Activated naive CD8-positive, alpha-beta T cell treated with anti-CD3 and anti-CD28 coated beads, Interleukin-2, amount 10 ng/mL, durations not matched to agents 7 days and 5 days (primary cell): ENCODE data around the gene DFFB. TPM values are rescaled to one million over a fixed set of nuclear protein-coding genes. Genes with fewer than 3 reads are reported as not detected.
A peak's percentile ranks its signal among the peaks of the same experiment; 100 is the strongest.

Experiments used
- ATAC-seq: fragments of 150-1000 bp; cut with Tn5 transposase; one replicate; pipeline ENCODE4 v1.10.0; 2021; ENCODE audit warnings: low read depth, moderate library complexity
- POLR2A ChIA-PET: fragments of 350-600 bp; sonication (Branson Sonifier 250); formaldehyde crosslinking; loops from one replicate; lab custom pipeline; 2021; ENCODE audit warnings: antibody characterized with exemption; lab: Charles Lee
- DNase-seq: peaks from one replicate; pipeline ENCODE4 v3.0.0; 2021
- H3K27ac Mint-ChIP-seq: one replicate; pipeline ENCODE4 v1.8.0; 2022; ENCODE audit warnings: mild to moderate bottlenecking, mixed read lengths
- H3K27me3 Mint-ChIP-seq: one replicate; pipeline ENCODE4 v1.8.0; 2022; ENCODE audit warnings: mild to moderate bottlenecking, moderate library complexity, mixed read lengths
- H3K36me3 Mint-ChIP-seq: one replicate; pipeline ENCODE4 v1.8.0; 2021; ENCODE audit warnings: mild to moderate bottlenecking, mixed read lengths
- H3K4me1 Mint-ChIP-seq: one replicate; pipeline ENCODE4 v1.8.0; 2021; ENCODE audit warnings: mixed read lengths
- H3K4me3 Mint-ChIP-seq: one replicate; pipeline ENCODE4 v1.8.0; 2022; ENCODE audit warnings: mild to moderate bottlenecking, moderate library complexity, mixed read lengths
- H3K9me3 Mint-ChIP-seq: one replicate; pipeline ENCODE4 v1.8.0; 2021; ENCODE audit warnings: mixed read lengths
- total RNA-seq, 2 experiments: library from RNA; stranded (reverse); gene quantifications; one replicate each; pipeline ENCODE4 v1.2.3, GENCODE V29; 2021

Gene DFFB
- total RNA-seq, 2 experiments from 2014 or later: 14.3 to 15.8 TPM

DNA sequence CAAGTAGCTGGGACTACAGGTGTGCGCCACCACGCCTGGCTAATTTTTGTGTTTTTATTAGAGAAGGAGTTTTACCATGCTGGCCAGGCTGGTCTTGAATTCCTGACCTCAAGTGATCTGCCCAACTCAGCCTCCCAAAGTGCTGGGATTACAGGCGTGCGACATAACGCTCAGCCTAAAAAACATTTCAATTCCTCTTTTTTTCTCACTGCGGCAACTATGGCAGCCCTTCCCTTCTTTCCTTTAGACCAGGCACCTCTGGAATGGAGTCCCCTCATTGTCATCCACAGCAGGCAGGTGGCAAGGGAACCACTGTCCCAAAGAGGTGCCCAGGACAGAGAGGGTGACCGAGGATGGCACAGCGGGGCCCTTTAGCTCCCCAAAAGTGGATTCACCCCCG lies 14.4 kb upstream of the DFFB start:
- H3K4me1 Mint-ChIP-seq: no peaks in the 10 kb centered on the region
- no peak overlapping the region for H3K4me3 Mint-ChIP-seq
- no peak overlapping the region for H3K27ac Mint-ChIP-seq
- H3K9me3 Mint-ChIP-seq: no peaks in the 10 kb centered on the region
- ATAC-seq (no peak), DNase-seq (no peak)
- no peaks in the 10 kb centered on the region for H3K27me3 Mint-ChIP-seq
- peaks cover 38% of the 10 kb centered on the region for H3K36me3 Mint-ChIP-seq
- POLR2A ChIA-PET: no interaction called here

DNA sequence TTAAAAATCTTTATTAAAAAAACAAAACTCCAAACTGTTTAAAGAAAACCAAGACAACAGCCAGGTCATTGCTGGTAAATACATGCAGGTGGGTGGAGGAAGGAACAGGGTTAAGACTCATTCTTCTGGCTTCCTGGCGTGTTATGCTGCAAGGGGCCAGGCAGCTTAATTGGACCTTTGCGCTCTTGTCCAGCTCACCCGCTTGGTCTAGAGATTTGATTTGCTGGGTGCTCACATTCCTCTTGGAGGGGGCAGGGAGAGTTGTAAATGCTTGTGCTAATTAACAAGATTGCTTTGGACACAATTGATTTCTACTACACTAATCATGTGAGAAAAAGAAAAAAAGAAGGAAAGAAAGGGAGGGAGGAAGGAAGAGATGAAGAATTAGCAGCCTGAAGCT lies 10.7 kb upstream of the DFFB start:
- ATAC-seq (no peak), DNase-seq (no peak)
- Mint-ChIP-seq H3K27me3 (no peaks in the 10 kb centered on the region), H3K27ac (no peak overlapping the region), H3K36me3 (peaks cover 22% of the 10 kb centered on the region), H3K4me3 (no peak overlapping the region), H3K4me1 (no peaks in the 10 kb centered on the region), H3K9me3 (no peaks in the 10 kb centered on the region)
- POLR2A ChIA-PET: no interaction called here

DNA sequence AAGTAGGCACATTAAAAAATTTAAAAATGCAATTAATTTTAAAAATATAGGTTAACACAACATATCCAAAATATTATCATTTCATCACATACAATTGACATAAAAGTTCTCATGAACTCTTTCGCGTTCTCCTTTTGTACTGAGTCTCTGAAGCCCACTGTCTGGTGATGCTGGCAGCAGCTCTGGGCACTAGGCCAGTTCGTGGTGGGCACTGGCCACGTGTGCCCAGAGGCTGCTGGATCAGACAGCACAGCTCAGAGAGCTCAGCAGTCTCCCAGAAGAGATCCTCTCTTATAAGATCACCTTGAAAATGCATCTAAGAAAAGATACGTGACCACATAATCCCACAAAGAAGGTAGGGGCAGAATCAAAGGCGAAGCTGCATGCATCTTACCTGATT lies 10.2 kb upstream of the DFFB start:
- Mint-ChIP-seq H3K27ac (peak overlapping the region; percentile 42), H3K4me3 (no peak overlapping the region), H3K27me3 (no peaks in the 10 kb centered on the region), H3K4me1 (no peaks in the 10 kb centered on the region), H3K9me3 (no peaks in the 10 kb centered on the region), H3K36me3 (peaks cover 19% of the 10 kb centered on the region)
- DNase-seq (no peak), ATAC-seq (no peak)
- POLR2A ChIA-PET: no interaction called here

DNA sequence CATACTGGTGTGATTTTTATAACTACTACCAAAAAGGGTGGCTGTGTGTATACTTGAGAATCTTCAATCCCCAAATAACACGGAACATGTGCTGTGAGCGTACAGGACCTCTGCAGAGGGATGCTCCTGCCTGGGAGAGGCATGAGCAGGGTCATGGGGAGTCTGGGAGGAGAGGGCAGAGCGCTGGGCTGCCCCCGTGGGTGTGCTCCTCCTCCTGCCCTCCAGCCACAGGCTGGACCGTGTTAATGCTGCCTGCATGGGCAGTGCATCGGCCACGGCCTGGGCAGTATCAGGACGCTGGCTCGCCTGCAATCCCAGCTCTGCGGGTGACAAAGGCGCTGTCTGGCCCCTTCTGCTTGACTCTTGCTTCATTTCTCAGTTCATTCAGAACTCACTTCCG lies 6.4 kb upstream of the DFFB start:
- H3K27ac Mint-ChIP-seq: no peak overlapping the region
- ATAC-seq: no peak
- no peaks in the 10 kb centered on the region for H3K27me3 Mint-ChIP-seq
- H3K4me1 Mint-ChIP-seq: peaks cover 8% of the 10 kb centered on the region
- no peak overlapping the region for H3K4me3 Mint-ChIP-seq
- H3K36me3 Mint-ChIP-seq: peaks cover 4% of the 10 kb centered on the region
- H3K9me3 Mint-ChIP-seq: no peaks in the 10 kb centered on the region
- no peak for DNase-seq
- POLR2A ChIA-PET: no interaction called here

DNA sequence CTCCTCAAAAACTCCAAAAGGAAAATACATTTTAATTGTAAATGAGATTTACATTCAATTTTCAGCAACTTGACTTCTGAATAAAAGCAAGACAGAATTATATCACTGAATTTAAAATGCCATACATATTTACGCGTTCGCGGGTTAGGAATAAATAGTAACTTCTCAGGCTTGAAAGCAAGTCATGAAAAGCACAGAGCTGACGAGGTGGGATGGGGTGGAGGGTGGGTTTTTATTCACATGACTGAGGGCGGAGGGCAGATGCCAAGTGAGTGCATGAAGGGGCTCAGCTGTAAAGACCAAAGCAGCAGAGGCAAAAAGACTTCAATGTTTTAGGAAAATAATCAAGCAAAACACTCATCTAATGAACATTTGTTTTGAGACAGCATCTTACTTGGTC lies 6.0 kb upstream of the DFFB start:
- H3K36me3 Mint-ChIP-seq: peaks cover 4% of the 10 kb centered on the region
- H3K27ac Mint-ChIP-seq: no peak overlapping the region
- H3K9me3 Mint-ChIP-seq: no peaks in the 10 kb centered on the region
- H3K27me3 Mint-ChIP-seq: no peaks in the 10 kb centered on the region
- H3K4me1 Mint-ChIP-seq: peaks cover 12% of the 10 kb centered on the region
- no peak overlapping the region for H3K4me3 Mint-ChIP-seq
- POLR2A ChIA-PET: no interaction called here
- no peak for DNase-seq
- ATAC-seq: no peak

DNA sequence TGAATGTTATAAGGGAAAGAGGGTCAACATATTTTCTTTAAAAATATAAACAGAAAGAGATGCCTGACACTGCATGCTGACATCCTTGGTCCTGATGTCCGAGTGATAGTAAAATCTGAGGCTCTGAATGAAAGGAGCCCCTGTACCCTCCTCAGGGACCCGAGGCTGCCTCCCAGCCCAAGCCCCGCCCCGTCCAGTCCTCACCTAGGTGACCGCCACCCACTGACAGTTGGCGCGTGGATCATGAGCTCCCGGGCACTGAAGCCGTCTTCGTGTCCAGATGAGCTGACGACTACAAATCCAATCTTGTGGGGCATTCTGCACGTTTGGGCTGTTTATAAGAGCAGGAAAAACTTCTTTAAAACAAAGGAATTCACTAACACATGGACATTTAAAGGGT lies 5.2 kb upstream of the DFFB start:
- Mint-ChIP-seq H3K36me3 (peaks cover 2% of the 10 kb centered on the region), H3K27me3 (no peaks in the 10 kb centered on the region), H3K4me3 (no peak overlapping the region), H3K27ac (no peak overlapping the region), H3K9me3 (no peaks in the 10 kb centered on the region), H3K4me1 (peaks cover 14% of the 10 kb centered on the region)
- POLR2A ChIA-PET: no interaction called here
- DNase-seq: no peak
- ATAC-seq: no peak

DNA sequence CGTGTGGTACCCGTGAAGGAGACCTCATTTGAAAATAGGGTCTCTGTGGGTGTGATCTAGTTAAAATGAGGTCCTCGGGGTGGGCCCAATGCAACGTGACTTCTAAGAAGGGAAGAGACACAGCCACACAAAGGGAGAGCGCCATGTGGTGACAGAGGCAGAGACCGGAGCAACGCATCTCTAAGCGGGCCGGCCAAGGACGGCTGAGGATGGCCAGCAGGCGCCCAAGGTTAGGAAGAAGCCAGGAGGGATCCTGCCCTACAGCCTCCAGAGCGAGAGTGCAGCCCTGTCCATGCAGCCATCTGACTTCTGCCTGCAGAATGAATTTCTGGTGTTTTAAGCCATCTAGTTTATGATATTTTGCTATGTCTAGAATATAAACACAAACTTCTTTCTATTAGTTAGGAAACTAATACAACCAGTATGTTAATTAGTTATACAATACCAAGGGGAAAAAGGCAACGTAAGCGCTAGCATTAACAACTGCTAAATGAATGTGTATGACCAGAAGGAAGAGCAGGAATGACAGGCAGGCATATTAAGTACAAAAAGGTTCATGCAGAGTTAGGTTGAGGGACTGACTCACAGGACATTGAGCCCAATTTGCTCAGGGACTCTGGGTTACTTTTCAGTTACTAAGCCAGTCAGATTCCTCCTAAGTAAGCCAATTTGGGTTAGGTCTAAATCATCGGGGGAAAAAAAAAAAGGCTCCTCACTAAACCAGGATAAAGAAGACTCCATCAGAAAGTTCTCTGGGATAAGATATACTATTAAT lies 4.4 kb upstream of the DFFB start:
- Mint-ChIP-seq H3K36me3 (peaks cover 2% of the 10 kb centered on the region), H3K27ac (no peak overlapping the region), H3K4me3 (no peak overlapping the region), H3K9me3 (no peaks in the 10 kb centered on the region), H3K4me1 (peaks cover 16% of the 10 kb centered on the region), H3K27me3 (no peaks in the 10 kb centered on the region)
- DNase-seq (no peak), ATAC-seq (no peak)
- POLR2A ChIA-PET: no interaction called here

DNA sequence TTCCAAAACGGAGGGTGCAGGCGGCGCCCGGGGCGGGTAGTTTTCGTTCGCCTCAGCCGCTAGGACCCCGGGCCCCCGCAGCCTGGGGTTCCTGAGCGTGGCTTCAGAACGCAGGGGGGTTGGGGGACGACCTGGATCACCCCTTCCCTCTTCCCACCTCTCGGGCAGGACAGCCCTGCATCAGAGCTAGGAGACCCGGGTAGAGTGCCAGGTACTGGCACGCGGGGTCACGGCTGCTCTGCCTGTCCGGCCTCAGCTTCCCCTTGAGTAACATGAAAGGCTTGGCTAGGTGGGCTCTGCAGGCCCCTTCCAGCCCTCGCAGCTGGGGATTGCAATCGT lies 484 bp downstream of the DFFB start:
- no peak for DNase-seq
- H3K27ac Mint-ChIP-seq: peak overlapping the region; percentile 98
- no peak for ATAC-seq
- POLR2A ChIA-PET: interaction anchor here (1.0 to 5.5 kb wide), 4 partner anchors 44 to 62 kb away, joined by 3 to 64 read pairs (median 6); partner anchors contain the start of genes C1orf174 and LRRC47
- no peaks in the 10 kb centered on the region for H3K36me3 Mint-ChIP-seq
- H3K4me3 Mint-ChIP-seq: peak overlapping the region; percentile 98
- H3K4me1 Mint-ChIP-seq: peaks cover 26% of the 10 kb centered on the region
- no peaks in the 10 kb centered on the region for H3K27me3 Mint-ChIP-seq
- no peaks in the 10 kb centered on the region for H3K9me3 Mint-ChIP-seq

DNA sequence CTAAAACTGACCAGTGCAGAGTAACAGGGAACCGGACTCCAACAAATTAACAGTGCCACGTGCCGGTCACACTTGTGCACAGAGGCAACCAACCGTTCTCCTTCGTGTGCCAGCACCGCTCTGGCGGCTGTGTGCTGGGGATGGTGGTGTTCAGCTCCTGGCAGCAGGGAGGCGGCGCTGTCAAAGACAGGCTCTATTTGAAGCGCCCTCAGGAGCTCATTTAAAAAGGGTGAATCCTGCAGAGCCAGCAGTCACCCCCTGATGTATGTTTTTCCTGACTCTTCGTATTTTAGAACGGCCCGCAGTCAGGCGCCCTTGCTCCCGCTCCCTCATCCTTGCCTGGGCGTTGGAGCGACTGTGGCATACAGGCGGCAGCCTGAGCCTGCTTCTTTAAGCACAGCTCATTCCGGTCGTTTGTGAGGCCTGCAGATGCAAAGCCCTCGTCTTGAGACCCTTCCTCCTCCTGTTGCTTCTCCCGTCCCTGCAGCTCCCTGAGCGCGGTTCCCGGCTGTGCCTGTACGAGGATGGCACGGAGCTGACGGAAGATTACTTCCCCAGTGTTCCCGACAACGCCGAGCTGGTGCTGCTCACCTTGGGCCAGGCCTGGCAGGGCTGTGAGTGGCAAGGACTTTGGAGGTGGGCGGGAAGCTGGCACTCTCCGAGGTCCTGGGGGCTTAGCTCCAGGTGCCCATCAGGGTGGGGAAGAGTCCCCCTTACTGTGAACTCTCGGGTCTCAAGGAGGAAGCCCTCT lies 1.1 kb downstream of the DFFB start:
- Mint-ChIP-seq H3K27ac (peak overlapping the region; percentile 65), H3K36me3 (no peaks in the 10 kb centered on the region), H3K27me3 (no peaks in the 10 kb centered on the region), H3K9me3 (no peaks in the 10 kb centered on the region), H3K4me1 (peaks cover 26% of the 10 kb centered on the region), H3K4me3 (peak overlapping the region; percentile 98)
- POLR2A ChIA-PET: interaction anchor here (1.3 to 5.5 kb wide), 3 partner anchors 43 to 62 kb away, joined by 4 to 64 read pairs (median 7); partner anchors contain the start of genes C1orf174 and LRRC47
- no peak for ATAC-seq
- no peak for DNase-seq

DNA sequence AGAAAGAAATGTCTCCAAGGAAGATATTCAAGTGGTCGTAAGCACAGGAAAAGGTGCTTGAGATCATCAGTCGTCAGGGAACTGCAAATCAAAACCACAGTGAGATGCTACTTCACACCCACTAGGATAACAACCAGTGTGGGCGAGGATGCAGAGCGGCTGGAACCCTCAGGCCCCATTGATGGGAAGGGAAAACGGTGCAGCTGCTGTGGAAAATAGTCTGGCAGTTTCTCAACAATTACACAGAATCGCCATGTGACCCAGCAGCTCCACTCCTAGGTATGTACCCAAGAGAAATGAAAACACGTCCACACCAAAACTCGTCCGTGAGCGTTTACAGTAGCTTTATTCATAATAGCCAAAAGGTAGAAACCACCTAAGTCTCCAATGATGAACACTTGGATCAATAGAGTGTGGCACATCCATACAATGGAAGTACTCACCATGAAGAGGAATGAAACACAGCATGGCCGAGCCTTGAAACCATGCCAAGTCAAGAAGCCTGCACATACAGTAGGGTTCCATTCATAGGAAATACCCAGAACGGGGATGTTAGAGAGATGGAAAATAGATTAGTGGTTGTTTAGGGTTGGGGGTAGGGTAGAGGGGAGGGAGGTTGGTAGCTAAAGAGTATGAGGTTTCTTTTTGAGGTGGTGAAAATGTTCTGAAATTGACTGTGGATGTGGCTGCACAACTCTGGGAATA lies 6.1 kb downstream of the DFFB start:
- Mint-ChIP-seq H3K4me1 (peaks cover 7% of the 10 kb centered on the region), H3K36me3 (peaks cover 6% of the 10 kb centered on the region), H3K4me3 (no peak overlapping the region), H3K9me3 (no peaks in the 10 kb centered on the region), H3K27ac (no peak overlapping the region), H3K27me3 (no peaks in the 10 kb centered on the region)
- ATAC-seq: no peak
- POLR2A ChIA-PET: no interaction called here
- no peak for DNase-seq

DNA sequence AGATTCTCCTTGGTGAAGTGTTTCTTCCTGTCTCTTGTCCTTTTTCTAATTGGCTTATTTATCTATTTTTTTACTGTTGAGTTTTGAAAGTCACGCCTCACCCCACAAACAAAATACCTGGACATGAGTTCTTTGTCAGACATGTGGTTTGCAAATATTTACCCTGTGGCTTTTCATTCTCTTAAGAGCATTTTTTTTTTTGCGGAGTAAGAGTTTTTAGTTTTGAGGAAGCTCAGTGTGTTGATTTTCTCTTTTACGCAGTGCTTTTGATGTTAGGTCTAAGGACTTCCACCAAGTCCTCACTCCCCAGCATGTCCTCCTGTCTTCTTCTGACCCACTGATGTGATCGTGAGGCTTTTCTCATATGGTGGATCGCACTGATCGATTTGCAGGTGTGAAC lies 7.6 kb downstream of the DFFB start:
- Mint-ChIP-seq H3K27me3 (no peaks in the 10 kb centered on the region), H3K9me3 (peaks cover 1% of the 10 kb centered on the region), H3K27ac (no peak overlapping the region), H3K36me3 (peaks cover 12% of the 10 kb centered on the region), H3K4me1 (no peaks in the 10 kb centered on the region), H3K4me3 (no peak overlapping the region)
- POLR2A ChIA-PET: no interaction called here
- ATAC-seq (no peak), DNase-seq (no peak)

DNA sequence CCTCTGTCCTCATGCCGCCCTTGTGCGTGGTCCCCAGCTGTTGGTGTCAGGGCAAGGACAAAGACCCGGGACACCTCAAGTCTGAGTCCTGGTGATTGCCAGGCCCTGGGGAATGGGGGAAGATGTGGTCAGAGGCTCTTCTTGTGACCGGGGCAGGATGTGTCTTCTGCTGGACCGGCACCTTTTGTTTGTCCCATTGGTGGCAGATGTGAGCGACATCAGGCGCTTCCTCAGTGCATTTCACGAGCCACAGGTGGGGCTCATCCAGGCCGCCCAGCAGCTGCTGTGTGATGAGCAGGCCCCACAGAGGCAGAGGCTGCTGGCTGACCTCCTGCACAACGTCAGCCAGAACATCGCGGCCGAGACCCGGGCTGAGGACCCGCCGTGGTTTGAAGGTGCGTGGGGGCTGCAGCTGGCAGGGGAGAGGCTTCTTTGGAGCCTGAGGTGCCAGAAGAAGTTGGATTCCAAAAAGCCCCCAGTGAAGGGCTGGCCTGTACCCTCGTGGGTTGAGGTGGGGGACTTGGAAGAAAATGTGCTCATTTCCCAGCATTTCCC lies 8.4 kb downstream of the DFFB start:
- Mint-ChIP-seq H3K27me3 (no peaks in the 10 kb centered on the region), H3K4me3 (no peak overlapping the region), H3K36me3 (peaks cover 12% of the 10 kb centered on the region), H3K9me3 (peaks cover 1% of the 10 kb centered on the region), H3K27ac (no peak overlapping the region), H3K4me1 (no peaks in the 10 kb centered on the region)
- POLR2A ChIA-PET: no interaction called here
- no peak for DNase-seq
- ATAC-seq: no peak

DNA sequence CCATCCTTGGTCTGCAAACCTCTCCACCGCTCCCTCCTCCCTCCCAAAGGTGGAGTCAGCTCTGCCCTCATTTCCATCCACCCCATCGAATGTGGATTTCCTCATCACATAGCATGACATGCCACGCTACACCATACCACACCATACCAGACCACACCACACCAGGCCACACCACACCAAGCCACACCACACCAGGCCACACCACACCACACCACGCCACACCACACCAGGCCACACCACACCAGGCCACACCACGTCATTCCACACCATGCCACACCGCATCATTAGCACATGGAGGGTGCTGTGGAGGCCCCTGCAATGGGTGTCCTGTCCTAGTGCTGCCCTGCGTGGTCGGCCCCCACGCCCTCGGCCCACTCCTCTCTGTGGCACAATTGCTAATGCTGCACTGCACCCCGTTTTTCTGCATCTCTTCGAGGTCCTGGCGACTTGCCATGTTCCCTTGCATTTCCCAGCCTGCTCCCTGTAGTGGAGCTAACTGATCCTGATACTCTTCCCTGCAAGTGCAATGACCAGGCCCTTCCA lies 11.3 kb downstream of the DFFB start:
- H3K36me3 Mint-ChIP-seq: peaks cover 15% of the 10 kb centered on the region
- POLR2A ChIA-PET: no interaction called here
- no peak overlapping the region for H3K27ac Mint-ChIP-seq
- ATAC-seq (no peak), DNase-seq (no peak)
- no peaks in the 10 kb centered on the region for H3K27me3 Mint-ChIP-seq
- peaks cover 1% of the 10 kb centered on the region for H3K9me3 Mint-ChIP-seq
- H3K4me1 Mint-ChIP-seq: no peaks in the 10 kb centered on the region
- no peak overlapping the region for H3K4me3 Mint-ChIP-seq
